GM12878 (cell line): ENCODE data around the gene WDR64. TPM values are rescaled to one million over a fixed set of nuclear protein-coding genes. Genes with fewer than 3 reads are reported as not detected.

Source experiments
- ATAC-seq: fragments of 200-7000 bp; cut with Tn5 transposase; 3 replicates; pipeline ENCODE4 v1.9.1; 2020; ENCODE audit warnings: mild to moderate bottlenecking, moderate library complexity
- BruUV-seq: library from RNA; stranded (reverse); fragments of 400-500 nt; replicated peaks from 2 replicates; lab custom pipeline; 2021; lab: Mats Ljungman, UMichigan
- CTCF ChIA-PET: fragments of 300-600 bp; sonication (Branson Sonifier 250); formaldehyde crosslinking; extraction: SDS; loops from one replicate; lab custom pipeline; 2021; ENCODE audit warnings: inconsistent platforms; lab: Yijun Ruan, JAX
- POLR2A ChIA-PET: fragments of 350-600 bp; formaldehyde crosslinking; extraction: SDS; loops from one replicate; lab custom pipeline; 2021; ENCODE audit warnings: inconsistent platforms; lab: Charles Lee
- RAD21 ChIA-PET: fragments of 300-600 bp; sonication (Branson Sonifier 250); formaldehyde crosslinking; loops from one replicate; lab custom pipeline; 2023; ENCODE audit warnings: antibody characterized with exemption; ENCODE audit not compliant: unreplicated experiment; lab: Charles Lee
- SMC1A ChIA-PET: fragments of 300-600 bp; sonication (Branson Sonifier 250); formaldehyde crosslinking; loops from one replicate; lab custom pipeline; 2023; ENCODE audit not compliant: unreplicated experiment, uncharacterized antibody; lab: Charles Lee
- DNase-seq: peaks from one replicate; pipeline ENCODE4 v3.0.0-alpha.2; 2011; ENCODE audit warnings: low read depth, low spot score
- FAIRE-seq: peaks from 3 replicates; lab custom pipeline; 2011; peaks lifted over from hg19 to GRCh38; lab: Jason Lieb, UNC
- H2AFZ ChIP-seq: 2 replicates; pipeline ENCODE4 v1.6.0; 2011; ENCODE audit warnings: low read depth, low read length, control low read depth; ENCODE audit not compliant: control insufficient read depth
- H3K27ac ChIP-seq: 2 replicates; pipeline ENCODE4 v1.5.1; 2011; ENCODE audit warnings: control low read depth; ENCODE audit not compliant: control insufficient read depth, insufficient read depth
- H3K27me3 ChIP-seq, 2 experiments: replicated peaks in 1 of 2; 2 replicates each; pipeline versions ENCODE4 v1.6.0 to v1.6.1; 2011; ENCODE audit warnings: low read length in 1 of 2; ENCODE audit not compliant: control insufficient read depth in 2 of 2, insufficient read depth in 2 of 2
- H3K36me3 ChIP-seq, 2 experiments: 2 replicates each; pipeline ENCODE4 v1.5.1; 2011; ENCODE audit warnings: low read length in 1 of 2; ENCODE audit not compliant: control insufficient read depth in 2 of 2, insufficient read depth in 2 of 2
- H3K4me1 ChIP-seq: 2 replicates; pipeline ENCODE4 v1.6.1; 2011; ENCODE audit warnings: mild to moderate bottlenecking, low read length, moderate library complexity, mixed read lengths; ENCODE audit not compliant: control insufficient read depth, insufficient read depth
- H3K4me2 ChIP-seq: 2 replicates; pipeline ENCODE4 v1.6.0; 2011; ENCODE audit warnings: control low read depth; ENCODE audit not compliant: control insufficient read depth, insufficient read depth
- H3K4me3 ChIP-seq: fragments of 200-600 bp; sonication (generic); 2 replicates; pipeline ENCODE4 v1.5.1; 2016
- H3K79me2 ChIP-seq: 2 replicates; pipeline ENCODE4 v1.6.0; 2011; ENCODE audit warnings: low read length; ENCODE audit not compliant: control insufficient read depth, insufficient read depth
- H3K9ac ChIP-seq: 2 replicates; pipeline ENCODE4 v1.8.0; 2011; ENCODE audit warnings: low read length, control low read depth, mixed read lengths; ENCODE audit not compliant: control insufficient read depth, insufficient read depth
- H3K9me3 ChIP-seq: replicated peaks from 3 replicates; pipeline ENCODE4 v1.5.1; 2011; ENCODE audit warnings: mild to moderate bottlenecking, low read length; ENCODE audit not compliant: control insufficient read depth, insufficient read depth
- H4K20me1 ChIP-seq: 2 replicates; pipeline ENCODE4 v1.6.0; 2011; ENCODE audit not compliant: control insufficient read depth, insufficient read depth
- BRCA1 ChIP-seq: IDR thresholded peaks from 2 replicates; pipeline ENCODE4 v1.6.1; 2011; ENCODE audit warnings: low read depth, low read length, improper control_type of control experiment
- NFIC ChIP-seq: IDR thresholded peaks from 2 replicates; pipeline ENCODE4 v1.6.1; 2012; ENCODE audit warnings: low read depth, mild to moderate bottlenecking, inconsistent platforms, low read length, moderate library complexity
- NR2C2 ChIP-seq: IDR thresholded peaks from 2 replicates; pipeline ENCODE4 v1.6.1; 2011; ENCODE audit warnings: borderline replicate concordance, low read depth; ENCODE audit not compliant: control insufficient read depth, insufficient read length
- SIX5 ChIP-seq: IDR thresholded peaks from 2 replicates; pipeline ENCODE4 v1.6.1; 2011; ENCODE audit warnings: mild to moderate bottlenecking, low read depth, low read length, moderate library complexity; ENCODE audit not compliant: severe bottlenecking
- SRF ChIP-seq, 2 experiments: IDR thresholded peaks; 2 replicates each; pipeline ENCODE4 v1.6.1; 2011; ENCODE audit warnings: low read depth in 2 of 2, low read length in 2 of 2, mild to moderate bottlenecking in 1 of 2, moderate library complexity in 1 of 2
- TCF3 ChIP-seq: IDR thresholded peaks from 2 replicates; pipeline ENCODE4 v1.6.1; 2012; ENCODE audit warnings: low read depth, mild to moderate bottlenecking, low read length, borderline replicate concordance; ENCODE audit not compliant: insufficient read depth
- YBX1 ChIP-seq: fragments of 450-650 bp; IDR thresholded peaks from 2 replicates; pipeline ENCODE4 v1.6.1; 2016; ENCODE audit warnings: antibody characterized with exemption
- ZZZ3 ChIP-seq: IDR thresholded peaks from 2 replicates; pipeline ENCODE4 v1.6.1; 2011; ENCODE audit warnings: low read depth; ENCODE audit not compliant: control insufficient read depth, insufficient read length
- WGBS: methylation state at CpG from one replicate; pipeline ENCODE4 v1.1.6; 2016; ENCODE audit warnings: low lambda C conversion rate; ENCODE audit not compliant: insufficient replicate concordance, insufficient coverage; ENCODE audit errors: missing lambda C conversion rate; 5-methylcytosine and 5-hydroxymethylcytosine counted together
- in situ Hi-C: fragments of 300-500 bp; cut with MboI; formaldehyde crosslinking; loops from 9 replicates; pipeline ENCODE4 v1.14.3; 2018; ENCODE audit warnings: mixed read lengths
- intact Hi-C: fragments of 100-400 bp; cut with micrococcal nuclease; formaldehyde crosslinking; loops from one replicate; pipeline ENCODE4 v1.14.2; 2022; ENCODE audit not compliant: unreplicated experiment
- polyA plus RNA-seq, 11 experiments: library from polyadenylated mRNA; depleted of rRNA in 4 of 11; unstranded in 6 of 11; stranded (reverse) in 5 of 11; fragments of >200 nt; fragmentation: Nextera tagmentation in 4 of 11; fragmentation: Illumina TruSeq in 1 of 11; extraction: Ambion mirVana in 4 of 11; extraction: Trizol in 1 of 11; gene quantifications; 1 replicate in 1 of 11; 2 replicates in 10 of 11; pipeline versions ENCODE4 v1.2.1 to v1.2.3, GENCODE V29; 2011 to 2016; ENCODE audit warnings: inconsistent platforms in 2 of 11, missing spikeins in 2 of 11, low read depth in 1 of 11
- total RNA-seq, 4 experiments: library from RNA; depleted of rRNA in 3 of 4; stranded (reverse); fragments of >200 nt in 3 of 4; fragmentation: Illumina TruSeq in 1 of 4; extraction: Trizol in 1 of 4; gene quantifications; 2 replicates each; pipeline versions ENCODE4 v1.2.1 to v1.2.3, GENCODE V29; 2013 to 2021
- TF ChIP-seq, protein P1 (sequence below): fragments of 450-650 bp; IDR thresholded peaks from 2 replicates; pipeline ENCODE4 v1.6.1; 2016; ENCODE audit warnings: mild to moderate bottlenecking
- TF ChIP-seq, protein P2 (sequence below): IDR thresholded peaks from 2 replicates; pipeline ENCODE4 v1.6.1; 2011; ENCODE audit warnings: low read depth, mild to moderate bottlenecking, low read length, moderate library complexity, borderline replicate concordance; ENCODE audit errors: extremely low read depth

Gene WDR64
- total and polyA plus RNA-seq, 10 of the 15 experiments (the other 5 are each of a cell fraction or from before 2014, with no cell fraction given) = 0.01 TPM; not detected in 9

- H3K27me3 ChIP-seq = no peaks in the 10 kb centered on the region; a peak in 1 of 4 replicates
- ATAC-seq (no peak), DNase-seq (no peak), FAIRE-seq (no peak)
- ChIA-PET POLR2A (no interaction called here), CTCF (interaction anchor here (0.7 kb wide), 1 partner anchor 222 kb away, joined by 5 read pairs; no protein-coding TSS in a partner anchor), RAD21 (no interaction called here), SMC1A (no interaction called here)
- 35% methylated on average over 4 of the region's 4 CpGs for WGBS
- H4K20me1 ChIP-seq = no peaks in the 10 kb centered on the region
- H3K4me2 ChIP-seq = no peak overlapping the region
- in situ Hi-C loops (no loop called here), intact Hi-C loops (no loop called here)
- no peak overlapping the region for H2AFZ ChIP-seq
- H3K4me1 ChIP-seq = no peaks in the 10 kb centered on the region
- no peak overlapping the region for H3K27ac ChIP-seq
- H3K79me2 ChIP-seq = no peaks in the 10 kb centered on the region
- TF ChIP-seq BRCA1 (no peak), SRF (IDR thresholded peaks at IDR 0.05; ENCODE audit: low read depth in 2 of 2, low read length in 2 of 2) (no peak), TCF3 (no peak), YBX1 (no peak), SIX5 (no peak), NR2C2 (no peak), ZZZ3 (no peak), NFIC (no peak)
- TF ChIP-seq, protein P1, sequence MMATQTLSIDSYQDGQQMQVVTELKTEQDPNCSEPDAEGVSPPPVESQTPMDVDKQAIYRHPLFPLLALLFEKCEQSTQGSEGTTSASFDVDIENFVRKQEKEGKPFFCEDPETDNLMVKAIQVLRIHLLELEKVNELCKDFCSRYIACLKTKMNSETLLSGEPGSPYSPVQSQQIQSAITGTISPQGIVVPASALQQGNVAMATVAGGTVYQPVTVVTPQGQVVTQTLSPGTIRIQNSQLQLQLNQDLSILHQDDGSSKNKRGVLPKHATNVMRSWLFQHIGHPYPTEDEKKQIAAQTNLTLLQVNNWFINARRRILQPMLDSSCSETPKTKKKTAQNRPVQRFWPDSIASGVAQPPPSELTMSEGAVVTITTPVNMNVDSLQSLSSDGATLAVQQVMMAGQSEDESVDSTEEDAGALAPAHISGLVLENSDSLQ = no peak
- TF ChIP-seq, protein P2, sequence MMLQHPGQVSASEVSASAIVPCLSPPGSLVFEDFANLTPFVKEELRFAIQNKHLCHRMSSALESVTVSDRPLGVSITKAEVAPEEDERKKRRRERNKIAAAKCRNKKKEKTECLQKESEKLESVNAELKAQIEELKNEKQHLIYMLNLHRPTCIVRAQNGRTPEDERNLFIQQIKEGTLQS = no peak
- no peaks in the 10 kb centered on the region for H3K9me3 ChIP-seq
- no peak overlapping the region for H3K4me3 ChIP-seq
- H3K9ac ChIP-seq = no peak overlapping the region
- H3K36me3 ChIP-seq = no peaks in the 10 kb centered on the region
- no TSS peak for BruUV-seq
Measured at GRCh38 chr1:241765390-241765789, 113.3 kb downstream of the WDR64 start.
